ENCODE results near the gene IL17RC.

Gene IL17RC

GRCh38 chr3:9947025-9947995 lies 30.4 kb downstream of the IL17RC start:
- no peak for DNase-seq

DNA sequence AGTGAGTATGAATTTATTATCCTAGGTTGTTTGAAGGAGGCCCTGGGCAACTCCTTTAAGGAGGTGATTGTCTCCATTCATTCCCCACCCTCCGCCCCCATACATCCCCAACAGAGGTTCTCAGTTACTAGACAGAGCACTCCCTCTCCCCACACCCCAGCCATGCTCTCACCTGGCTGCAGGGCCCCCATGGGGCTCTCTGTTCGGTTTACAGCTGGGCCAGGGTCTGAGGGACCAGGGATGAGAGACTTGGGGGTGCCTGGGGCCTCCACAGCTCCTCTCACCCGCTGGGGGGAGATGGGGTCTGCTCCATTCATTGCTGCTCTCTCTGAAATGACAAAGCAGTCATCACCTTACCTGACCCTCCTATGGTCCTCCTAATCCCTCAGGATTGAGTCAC lies 31.7 kb downstream of the IL17RC start:
- no peak for DNase-seq

DNA sequence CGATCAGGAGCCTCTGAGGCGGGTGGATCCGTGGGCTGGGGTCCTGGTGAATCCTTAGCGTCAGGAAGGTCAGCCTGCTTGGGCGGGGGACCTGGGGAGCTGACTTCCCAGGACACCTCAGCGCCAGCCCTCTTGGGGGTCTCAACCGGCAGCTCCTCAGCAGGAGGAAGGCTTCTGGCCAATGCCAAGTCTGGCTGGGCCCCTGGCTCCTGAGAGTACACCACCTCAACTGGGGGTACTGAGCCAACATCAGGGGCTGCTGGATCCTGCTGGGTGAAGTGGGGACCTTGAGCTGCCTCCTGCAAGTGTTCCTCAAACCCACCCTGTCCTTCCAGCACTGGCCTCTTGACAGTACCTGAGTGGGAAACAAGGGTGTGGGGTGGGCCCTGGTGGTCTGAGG lies 32.2 kb downstream of the IL17RC start:
- DNase-seq: no peak

- DNase-seq: no peak
Observed at GRCh38 chr3:9949626-9950025, 32.7 kb downstream of the IL17RC start.

DNA sequence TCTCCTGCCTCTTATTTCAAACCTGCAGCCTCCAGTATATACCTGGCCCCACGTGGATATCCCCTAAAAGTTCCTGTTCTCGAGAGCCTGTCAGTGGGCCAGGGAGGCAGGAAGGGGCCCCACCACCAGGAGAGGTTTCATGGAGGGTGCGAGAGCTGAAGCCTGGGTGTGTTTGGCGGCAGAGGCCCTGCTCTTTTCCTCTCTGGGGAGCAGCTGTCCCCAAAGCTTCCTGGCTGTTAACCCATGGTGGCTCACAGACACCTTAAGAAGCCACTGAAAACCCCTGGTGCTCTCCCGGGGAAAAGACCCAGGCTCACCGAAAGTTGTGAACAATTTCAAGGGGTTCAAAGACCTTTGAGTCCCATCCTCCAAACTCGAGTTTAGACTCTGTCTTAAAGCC lies 34.2 kb downstream of the IL17RC start:
- no peak for DNase-seq

GRCh38 chr3:9951598-9951961 lies 34.7 kb downstream of the IL17RC start:
- no peak for DNase-seq

GRCh38 chr3:9951962-9952805 lies 35.3 kb downstream of the IL17RC start, which contains the start of gene PRRT3:
Gene PRRT3 (minus strand): TSS chr3:9952408. CDS start chr3:9950115, 2,293 bp downstream.
- peak; percentile 62 for DNase-seq

DNA sequence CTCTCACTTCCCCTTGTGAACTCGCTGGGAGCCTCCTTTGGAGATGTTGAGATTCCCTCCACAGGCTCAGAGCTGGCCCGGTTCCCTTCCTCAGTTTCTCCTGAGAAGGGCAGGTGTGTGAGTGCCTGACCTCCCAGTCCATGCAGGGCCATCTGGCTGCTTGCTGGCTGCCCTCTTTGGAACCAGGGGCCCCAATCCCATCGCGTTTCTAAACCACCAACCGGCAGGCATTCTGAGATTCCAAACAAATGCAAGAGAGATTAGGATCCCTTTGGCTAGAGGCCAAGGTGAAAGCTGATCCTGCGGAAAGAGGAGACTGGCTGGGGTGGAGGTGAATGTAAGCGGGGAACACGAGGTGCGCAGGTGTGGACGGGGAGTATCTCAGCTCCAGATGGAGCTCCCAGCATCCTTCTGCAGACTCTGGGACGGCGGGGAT lies 38.2 kb downstream of the IL17RC start:
- no peak for DNase-seq

GRCh38 chr3:9955611-9956352 lies 38.9 kb downstream of the IL17RC start:
- no peak for DNase-seq

DNA sequence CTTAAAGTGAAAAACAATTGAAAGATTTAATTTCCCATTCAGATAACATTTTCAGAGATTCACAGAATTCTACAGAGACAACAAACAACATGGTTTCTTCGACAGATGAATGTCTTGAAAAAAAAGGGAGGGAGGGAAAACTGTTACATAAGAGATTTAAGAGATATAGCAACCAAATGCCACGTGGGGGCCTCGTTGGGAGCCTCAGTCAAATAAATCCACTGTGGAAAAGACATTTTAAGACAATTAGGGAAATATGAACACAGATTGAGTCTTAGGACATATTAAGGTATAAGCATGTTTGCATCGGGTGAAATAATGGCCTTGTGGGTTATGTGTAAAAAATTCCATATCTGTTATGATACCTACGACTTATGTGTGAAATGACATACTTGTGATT lies 40.3 kb downstream of the IL17RC start:
- DNase-seq: no peak

GRCh38 chr3:9965200-9965875 lies 48.4 kb downstream of the IL17RC start:
- DNase-seq: no peak

DNA sequence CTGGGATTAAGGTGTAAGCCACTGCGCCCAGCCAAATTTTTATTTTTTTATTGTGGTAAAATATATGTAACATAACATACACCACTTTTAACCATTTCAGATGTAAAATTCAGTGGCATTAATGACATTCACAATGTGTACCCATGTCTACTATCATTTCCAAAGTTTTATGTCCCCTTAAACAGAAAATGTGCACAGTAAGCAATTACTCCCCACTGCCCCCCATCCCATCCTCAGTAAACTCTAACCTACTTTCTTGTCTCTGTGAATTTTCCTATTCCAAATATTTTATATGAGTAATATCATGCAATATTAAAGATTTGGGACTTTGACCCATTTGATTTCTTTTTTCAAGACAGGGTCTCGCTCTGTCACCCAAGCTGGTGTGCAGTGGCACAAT lies 49.9 kb downstream of the IL17RC start:
- no peak for DNase-seq

DNA sequence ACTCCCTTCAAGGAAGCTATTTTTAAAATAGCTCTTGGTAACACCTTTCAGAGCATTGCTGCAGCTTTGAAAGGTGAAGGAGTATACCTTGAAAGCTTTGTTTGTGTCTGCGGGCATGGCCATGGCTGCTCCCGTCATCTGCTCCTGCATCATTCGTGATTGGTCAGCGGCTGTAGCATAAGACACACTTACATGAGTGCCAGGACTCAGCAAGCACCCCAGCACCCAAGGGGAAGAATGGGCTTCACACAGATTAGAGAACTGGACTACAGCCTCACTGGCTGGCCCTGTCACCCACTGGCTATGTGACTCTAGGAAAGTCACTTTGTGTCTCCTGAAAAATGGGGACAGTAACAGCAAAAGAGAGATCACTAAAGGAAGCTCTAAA lies 52.7 kb downstream of the IL17RC start:
- DNase-seq: no peak

DNA sequence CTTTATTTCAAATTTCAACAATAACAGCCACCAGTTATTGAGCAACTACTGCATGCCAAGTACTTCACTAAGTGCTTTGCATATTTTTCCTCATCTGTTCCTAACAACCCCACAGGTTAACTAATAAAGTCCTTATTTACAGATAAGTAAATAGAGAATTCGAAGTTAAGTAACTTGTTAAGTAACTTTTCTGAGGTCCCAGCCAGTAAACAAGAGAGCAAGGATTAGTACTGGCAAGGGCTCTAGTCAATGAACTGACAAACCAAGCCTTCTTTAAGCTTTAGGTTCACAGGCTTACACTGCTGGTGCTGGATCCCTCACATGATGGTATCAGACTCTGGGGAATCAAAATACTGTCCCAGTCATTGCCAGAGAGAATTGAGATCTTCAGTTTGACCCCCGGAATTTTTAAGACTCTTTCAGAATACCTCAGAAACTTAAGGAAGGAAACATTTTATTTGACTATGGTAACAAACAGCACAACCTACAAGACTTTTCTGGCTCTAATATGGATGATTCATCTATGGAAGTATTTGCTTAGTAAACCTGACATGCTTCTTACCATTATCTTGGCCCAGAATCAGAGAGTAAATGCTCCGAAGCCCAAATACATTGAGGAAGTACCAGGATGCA lies 53.2 kb downstream of the IL17RC start:
- DNase-seq: no peak

DNA sequence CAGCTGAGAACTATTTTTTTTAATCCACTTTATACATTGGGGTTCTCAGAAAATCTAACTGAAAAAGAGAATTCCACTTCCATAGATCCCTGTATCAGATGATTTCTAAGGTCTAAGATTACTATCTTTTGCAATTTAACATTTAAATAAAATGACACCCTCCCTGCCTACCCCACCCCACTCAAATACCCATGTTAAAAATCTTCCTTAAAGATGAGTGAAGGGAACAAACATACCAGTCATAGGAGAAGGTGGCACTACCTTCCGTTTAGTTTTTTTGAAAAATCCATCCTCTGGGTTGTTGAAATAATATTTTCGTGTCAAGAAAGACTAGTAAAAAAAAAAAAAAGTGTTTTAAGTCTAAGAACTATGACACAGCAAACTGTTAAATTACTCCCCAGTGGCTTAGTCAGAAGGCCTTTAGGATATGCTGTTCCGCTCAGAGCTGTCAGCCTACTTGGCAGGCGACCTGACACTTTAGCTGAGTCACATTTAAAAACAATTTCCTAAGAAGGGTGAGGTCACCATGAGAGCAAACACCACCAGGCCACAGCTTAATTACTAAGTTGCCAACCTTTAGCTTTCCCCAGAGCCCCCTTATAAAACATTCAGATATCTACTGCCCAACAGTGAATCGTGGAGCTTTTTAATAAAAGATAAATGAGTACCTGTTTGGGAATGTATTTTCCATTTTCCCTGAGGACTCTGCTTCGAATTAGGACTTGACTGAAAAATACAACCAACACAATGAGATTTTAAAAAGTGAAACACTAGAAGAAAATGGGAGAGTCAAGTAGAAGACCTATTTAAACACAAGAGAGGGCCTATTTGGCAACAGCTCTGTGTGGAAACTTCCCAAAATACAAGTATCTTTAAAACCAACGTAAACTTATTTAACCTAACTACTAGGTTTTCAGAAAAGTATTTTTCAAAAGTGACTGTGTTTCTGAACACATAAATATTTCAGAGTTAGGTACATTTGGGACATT lies 60.1 kb downstream of the IL17RC start:
- DNase-seq: no peak

GRCh38 chr3:9978710-9979305 lies 61.9 kb downstream of the IL17RC start:
- no peak for DNase-seq

DNA sequence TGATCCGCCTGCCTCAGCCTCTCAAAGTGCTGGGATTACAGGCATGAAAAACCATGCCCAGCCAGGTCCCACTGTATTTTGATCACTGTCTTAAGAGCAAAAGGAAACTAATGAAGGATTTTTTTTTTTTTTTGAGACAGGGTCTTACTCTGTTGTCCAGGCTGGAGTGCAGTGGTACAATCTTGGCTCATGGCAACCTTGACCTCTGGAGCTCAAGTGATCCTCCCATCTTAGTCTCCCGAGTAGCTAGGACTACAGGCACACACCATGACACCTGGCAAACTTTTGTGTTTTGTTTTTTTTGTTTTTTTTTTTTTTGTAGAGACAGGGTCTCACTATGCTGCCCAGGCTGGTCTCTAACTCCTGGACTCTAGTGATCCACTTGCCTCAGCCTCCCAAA lies 63.4 kb downstream of the IL17RC start:
- no peak for DNase-seq
